Omental fat pad (tissue), 4 donors: ENCODE data around the gene PLCB1. TPM values are rescaled to one million over a fixed set of nuclear protein-coding genes. Genes with fewer than 3 reads are reported as not detected.

Experiments used
- ATAC-seq: fragments of 150-250 bp; one replicate; pipeline ENCODE4 v1.9.1; 2016; ENCODE audit warnings: mild to moderate bottlenecking, moderate library complexity; ENCODE audit not compliant: low FRiP score
- DNase-seq: peaks from one replicate; pipeline ENCODE4 v3.0.0-alpha.2; 2019; ENCODE audit warnings: low spot score
- CTCF ChIP-seq, 3 donors: fragments of 450-650 bp; IDR thresholded peaks; one replicate each; pipeline ENCODE4 v1.5.1; 2016 to 2017; ENCODE audit warnings: antibody characterized with exemption in 3 of 3, mild to moderate bottlenecking in 3 of 3, moderate library complexity in 2 of 3
- total RNA-seq, 4 donors: library from RNA; depleted of rRNA; stranded (reverse); fragments of >200 nt; gene quantifications; one replicate each; pipeline ENCODE4 v1.1.0, GENCODE V29; 2016

PLCB1 gene
- total RNA-seq, 4 donors from 2014 or later, result 22.4 to 60.5 (median 36.4) TPM

GRCh38 chr20:8425016-8425415 is 292.9 kb downstream of the PLCB1 start:
- peak; percentile 29 for ATAC-seq
- TF ChIP-seq CTCF (IDR thresholded peaks at IDR 0.05), result no peak
- DNase-seq, result no peak

DNA sequence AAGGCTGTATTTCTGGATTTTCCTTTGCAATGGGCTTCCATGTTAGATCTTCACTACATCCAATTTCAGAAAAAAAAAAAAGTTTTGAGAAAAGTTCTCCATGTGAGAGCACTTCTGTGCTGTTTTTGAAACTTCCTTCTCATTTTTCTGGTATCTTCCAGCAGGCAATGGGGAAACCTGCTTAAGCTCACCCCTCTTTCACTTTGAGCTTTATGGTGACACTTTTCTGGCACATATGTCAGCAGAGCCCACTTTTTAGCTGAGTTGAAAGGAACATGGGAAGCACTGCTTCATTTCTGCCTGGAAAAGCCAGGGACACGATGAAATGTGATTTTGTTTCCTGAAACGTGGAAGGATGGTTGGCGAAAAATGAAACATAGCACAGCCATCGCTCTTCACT is 293.7 kb downstream of the PLCB1 start:
- no peak for ATAC-seq
- no peak for TF ChIP-seq CTCF (IDR thresholded peaks at IDR 0.05)
- DNase-seq, result no peak

DNA sequence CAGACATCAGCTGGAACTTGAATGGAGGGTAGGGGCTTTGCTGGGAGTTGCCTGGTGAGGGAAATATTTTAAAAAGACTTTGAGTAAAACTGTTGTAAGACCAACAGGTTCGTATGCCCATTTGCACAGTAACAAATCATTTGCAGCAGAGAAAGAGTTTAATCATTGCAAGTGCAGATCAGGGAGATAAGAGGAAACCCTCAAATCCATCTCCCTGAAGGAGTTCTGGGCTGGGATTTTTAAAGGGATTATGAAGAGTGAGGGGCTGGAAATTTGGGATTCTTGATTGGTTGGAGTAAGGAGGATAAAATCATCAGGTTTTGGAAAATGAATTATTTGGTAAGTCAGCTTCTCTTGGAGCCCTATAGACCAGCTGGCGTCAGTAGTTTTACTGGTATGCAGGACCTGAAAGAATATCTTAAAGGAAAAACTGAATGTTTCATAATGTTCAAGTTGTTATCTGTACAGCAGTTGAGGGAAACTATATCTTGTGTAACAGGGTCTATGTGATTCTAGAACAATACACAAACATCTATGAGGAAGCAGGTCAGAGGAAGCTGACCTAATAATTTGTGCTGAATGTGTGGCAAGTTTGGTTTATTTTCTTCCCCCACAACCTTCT is 295.5 kb downstream of the PLCB1 start:
- DNase-seq, result no peak
- ATAC-seq, result no peak
- no peak for TF ChIP-seq CTCF (IDR thresholded peaks at IDR 0.05)

GRCh38 chr20:8428988-8429387 is 296.9 kb downstream of the PLCB1 start:
- TF ChIP-seq CTCF (IDR thresholded peaks at IDR 0.05), result no peak
- ATAC-seq (no peak), DNase-seq (no peak)

- ATAC-seq (peak; percentile 73), DNase-seq (peak; percentile 41)
- no peak for TF ChIP-seq CTCF (IDR thresholded peaks at IDR 0.05)
These were observed 299.7 kb downstream of the PLCB1 start for GRCh38 chr20:8431538-8432434.

GRCh38 chr20:8432435-8433148 is 300.5 kb downstream of the PLCB1 start:
- no peak for ATAC-seq
- no peak for DNase-seq
- no peak for TF ChIP-seq CTCF (IDR thresholded peaks at IDR 0.05)
